ENCODE results near the gene DDR1. TPM values are rescaled to one million over a fixed set of nuclear protein-coding genes. Genes with fewer than 3 reads are reported as not detected.

Gene DDR1
- total and polyA plus RNA-seq, 2 experiments from 2014 or later, result 58.3 to 154 TPM

- TF ChIP-seq ZNF462 (CRISPR knock-in tag; IDR thresholded peaks at IDR 0.05) (no peak), CREB1 (CRISPR knock-in tag; IDR thresholded peaks at IDR 0.05; ENCODE audit: low read depth) (no peak), CTCF (conservative IDR thresholded peaks at IDR 0.05; ENCODE audit: low read depth in 2 of 2) (no peak), JUNB (IDR thresholded peaks at IDR 0.05; ENCODE audit: unreplicated experiment) (no peak), ETS1 (IDR thresholded peaks at IDR 0.05) (no peak), NANOG (IDR thresholded peaks at IDR 0.05; ENCODE audit: borderline replicate concordance) (no peak), REST (IDR thresholded peaks at IDR 0.05; ENCODE audit: unreplicated experiment) (no peak), STAT1 (IDR thresholded peaks at IDR 0.05; ENCODE audit: unreplicated experiment) (no peak), POLR2AphosphoS5 (IDR thresholded peaks at IDR 0.05; ENCODE audit: low read depth) (no peak), EZH2phosphoT487 (IDR thresholded peaks at IDR 0.05; ENCODE audit: unreplicated experiment) (no peak)
Measured at GRCh38 chr6:30876039-30876730, 8.1 kb upstream of the DDR1 start (continued).

All from GM23338 (cell line).